ENCODE measurements around the gene ATP6AP2. TPM values are rescaled to one million over a fixed set of nuclear protein-coding genes. Genes with fewer than 3 reads are reported as not detected.

Gene ATP6AP2
- total and polyA plus RNA-seq, 9 of the 15 experiments (the other 6 are each of a cell fraction or from before 2014, with no cell fraction given): 23.3 to 131 (median 41.9) TPM

DNA sequence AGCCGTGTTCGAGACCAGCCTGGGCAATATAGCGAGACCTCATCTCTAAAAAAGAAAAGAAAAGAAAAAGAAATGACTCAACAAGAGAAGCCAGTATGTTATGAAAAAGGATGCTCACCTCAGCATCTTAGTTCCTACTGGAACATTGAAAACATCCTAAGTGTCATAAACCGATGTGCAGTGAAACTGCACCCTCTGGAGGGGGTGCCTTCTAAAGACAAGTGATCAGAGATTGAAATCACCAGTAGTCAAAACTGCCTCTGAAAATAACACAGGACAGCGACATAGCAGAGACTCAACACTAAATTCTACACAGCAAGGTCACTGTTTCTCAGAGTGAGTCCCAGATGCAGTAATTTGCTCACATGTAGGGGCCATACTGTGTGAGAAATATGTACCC is 28.0 kb upstream of the ATP6AP2 start (continued):
- TF ChIP-seq, protein P1, sequence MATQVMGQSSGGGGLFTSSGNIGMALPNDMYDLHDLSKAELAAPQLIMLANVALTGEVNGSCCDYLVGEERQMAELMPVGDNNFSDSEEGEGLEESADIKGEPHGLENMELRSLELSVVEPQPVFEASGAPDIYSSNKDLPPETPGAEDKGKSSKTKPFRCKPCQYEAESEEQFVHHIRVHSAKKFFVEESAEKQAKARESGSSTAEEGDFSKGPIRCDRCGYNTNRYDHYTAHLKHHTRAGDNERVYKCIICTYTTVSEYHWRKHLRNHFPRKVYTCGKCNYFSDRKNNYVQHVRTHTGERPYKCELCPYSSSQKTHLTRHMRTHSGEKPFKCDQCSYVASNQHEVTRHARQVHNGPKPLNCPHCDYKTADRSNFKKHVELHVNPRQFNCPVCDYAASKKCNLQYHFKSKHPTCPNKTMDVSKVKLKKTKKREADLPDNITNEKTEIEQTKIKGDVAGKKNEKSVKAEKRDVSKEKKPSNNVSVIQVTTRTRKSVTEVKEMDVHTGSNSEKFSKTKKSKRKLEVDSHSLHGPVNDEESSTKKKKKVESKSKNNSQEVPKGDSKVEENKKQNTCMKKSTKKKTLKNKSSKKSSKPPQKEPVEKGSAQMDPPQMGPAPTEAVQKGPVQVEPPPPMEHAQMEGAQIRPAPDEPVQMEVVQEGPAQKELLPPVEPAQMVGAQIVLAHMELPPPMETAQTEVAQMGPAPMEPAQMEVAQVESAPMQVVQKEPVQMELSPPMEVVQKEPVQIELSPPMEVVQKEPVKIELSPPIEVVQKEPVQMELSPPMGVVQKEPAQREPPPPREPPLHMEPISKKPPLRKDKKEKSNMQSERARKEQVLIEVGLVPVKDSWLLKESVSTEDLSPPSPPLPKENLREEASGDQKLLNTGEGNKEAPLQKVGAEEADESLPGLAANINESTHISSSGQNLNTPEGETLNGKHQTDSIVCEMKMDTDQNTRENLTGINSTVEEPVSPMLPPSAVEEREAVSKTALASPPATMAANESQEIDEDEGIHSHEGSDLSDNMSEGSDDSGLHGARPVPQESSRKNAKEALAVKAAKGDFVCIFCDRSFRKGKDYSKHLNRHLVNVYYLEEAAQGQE (IDR thresholded peaks at IDR 0.05; ENCODE audit: borderline replicate concordance): peak; percentile 63; the same call in 1 of the 2 replicates
- TF ChIP-seq, protein P1 (CRISPR knock-in tag; IDR thresholded peaks at IDR 0.05; ENCODE audit: low read depth): no peak
- TF ChIP-seq, protein P2, sequence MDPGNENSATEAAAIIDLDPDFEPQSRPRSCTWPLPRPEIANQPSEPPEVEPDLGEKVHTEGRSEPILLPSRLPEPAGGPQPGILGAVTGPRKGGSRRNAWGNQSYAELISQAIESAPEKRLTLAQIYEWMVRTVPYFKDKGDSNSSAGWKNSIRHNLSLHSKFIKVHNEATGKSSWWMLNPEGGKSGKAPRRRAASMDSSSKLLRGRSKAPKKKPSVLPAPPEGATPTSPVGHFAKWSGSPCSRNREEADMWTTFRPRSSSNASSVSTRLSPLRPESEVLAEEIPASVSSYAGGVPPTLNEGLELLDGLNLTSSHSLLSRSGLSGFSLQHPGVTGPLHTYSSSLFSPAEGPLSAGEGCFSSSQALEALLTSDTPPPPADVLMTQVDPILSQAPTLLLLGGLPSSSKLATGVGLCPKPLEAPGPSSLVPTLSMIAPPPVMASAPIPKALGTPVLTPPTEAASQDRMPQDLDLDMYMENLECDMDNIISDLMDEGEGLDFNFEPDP (CRISPR knock-in tag; IDR thresholded peaks at IDR 0.05): no peak
- peak; percentile 45 for TF ChIP-seq GATA2 (CRISPR knock-in tag; IDR thresholded peaks at IDR 0.05)
- 0 out of 2 replicates have a peak, but pooled peaks have one; percentile 21 for TF ChIP-seq SMC3 (conservative IDR thresholded peaks at IDR 0.05; ENCODE audit: insufficient read depth, low read depth, low read length)
